Upper lobe of left lung (tissue), 6 donors: ENCODE results near the gene LEMD2. TPM values are rescaled to one million over a fixed set of nuclear protein-coding genes. Genes with fewer than 3 reads are reported as not detected.

Experiments used
- ATAC-seq, 2 donors: fragments of 200-7000 bp; cut with Tn5 transposase; one replicate each; pipeline ENCODE4 v1.9.1; 2022; ENCODE audit warnings: mild to moderate bottlenecking in 2 of 2, moderate library complexity in 2 of 2; ENCODE audit not compliant: low FRiP score in 2 of 2
- DNase-seq, 2 donors: peaks; one replicate each; pipeline ENCODE4 v3.0.0-alpha.2; 2019 to 2020
- H3K27ac ChIP-seq, 4 donors: fragments of 200-600 bp; sonication (generic); one replicate each; pipeline ENCODE4 v1.5.1; 2016 to 2019
- H3K27me3 ChIP-seq, 4 donors: fragments of 200-600 bp; sonication (generic); one replicate each; pipeline ENCODE4 v1.5.1; 2017 to 2019
- H3K36me3 ChIP-seq, 4 donors: fragments of 200-600 bp; sonication (generic); one replicate each; pipeline ENCODE4 v1.5.1; 2016 to 2019
- H3K4me1 ChIP-seq, 4 donors: fragments of 200-600 bp; sonication (generic); one replicate each; pipeline ENCODE4 v1.5.1; 2018 to 2019
- H3K4me3 ChIP-seq, 4 donors: fragments of 200-600 bp; sonication (generic); one replicate each; pipeline ENCODE4 v1.5.1; 2017 to 2019; ENCODE audit warnings: mild to moderate bottlenecking in 2 of 4, moderate library complexity in 1 of 4
- H3K9me3 ChIP-seq, 4 donors: fragments of 200-600 bp; sonication (generic); one replicate each; pipeline ENCODE4 v1.5.1; 2018 to 2019
- EP300 ChIP-seq, 4 donors: sonication (generic); formaldehyde crosslinking; IDR thresholded peaks; one replicate each; pipeline ENCODE4 v1.5.1; 2017; ENCODE audit warnings: antibody characterized with exemption in 4 of 4, control low read depth in 2 of 4
- POLR2A ChIP-seq, 4 donors: fragments of 450-650 bp; IDR thresholded peaks; one replicate each; pipeline ENCODE4 v1.5.1; 2016 to 2017; ENCODE audit warnings: antibody characterized with exemption in 4 of 4, mild to moderate bottlenecking in 2 of 4
- POLR2AphosphoS5 ChIP-seq, 2 donors: sonication (generic); formaldehyde crosslinking; IDR thresholded peaks; one replicate each; pipeline ENCODE4 v1.5.1; 2017; ENCODE audit warnings: antibody characterized with exemption in 2 of 2
- WGBS, 2 donors: methylation state at CpG; one replicate each; pipeline ENCODE4 v1.1.5; 2017 to 2018; 5-methylcytosine and 5-hydroxymethylcytosine counted together
- total RNA-seq, 6 donors: library from RNA; depleted of rRNA in 4 of 6; stranded (reverse); fragments of >200 nt in 4 of 6; gene quantifications; one replicate each; pipeline versions ENCODE4 v1.1.0 to v1.2.1, GENCODE V29; 2016 to 2021
- TF ChIP-seq, protein P1 (sequence below), 6 experiments: fragments of 450-650 bp in 4 of 6; fragments of 200-600 bp in 2 of 6; sonication (generic) in 2 of 6; IDR thresholded peaks; one replicate each; pipeline ENCODE4 v1.5.1; 2016 to 2019; ENCODE audit warnings: antibody characterized with exemption in 6 of 6
- donor health status: DM: no; HTN: no; CAD: no; lungs with moderate emphysema.
- donor health status: DM: no; HTN: yes; CAD: no; lungs with severe emphysema.

LEMD2 gene
- total RNA-seq, 6 donors from 2014 or later, result 51.1 to 118 (median 66.2) TPM

DNA sequence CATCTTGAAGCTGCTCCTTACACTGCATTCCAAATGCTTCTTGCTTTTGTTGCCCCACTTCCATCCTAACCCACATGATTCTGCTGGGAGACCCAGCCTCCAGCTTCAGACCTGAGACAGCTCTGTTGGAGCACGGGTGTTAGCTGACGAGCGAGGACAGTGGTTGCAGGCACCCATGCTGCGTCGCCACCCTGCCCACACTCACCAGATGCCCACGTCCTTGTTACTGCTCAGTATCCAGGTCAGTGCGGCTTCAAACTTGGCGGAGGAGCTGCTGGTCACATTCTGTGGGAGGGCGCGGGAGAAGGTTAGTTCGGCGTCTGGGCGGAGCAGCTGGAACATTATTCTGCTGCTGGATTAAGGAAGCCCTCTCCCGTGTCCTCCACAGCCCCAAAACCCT is 9.0 kb downstream of the LEMD2 start:
- Histone ChIP-seq H3K9me3 (no peaks in the 10 kb centered on the region), H3K27ac (no peak overlapping the region), H3K36me3 (peaks cover 71 to 100% (median 97%) of the 10 kb centered on the region in 4 donors), H3K4me1 (peaks cover 3 to 22% (median 11%) of the 10 kb centered on the region in 4 donors), H3K27me3 (no peaks in the 10 kb centered on the region), H3K4me3 (no peak overlapping the region)
- 94 to 95% methylated on average over 12 to 14 of the region's 14 CpGs for WGBS, 2 donors
- DNase-seq (no peak), ATAC-seq (no peak)
- TF ChIP-seq POLR2AphosphoS5 (IDR thresholded peaks at IDR 0.05) (no peak), POLR2A (IDR thresholded peaks at IDR 0.05) (no peak), EP300 (IDR thresholded peaks at IDR 0.05) (no peak)

DNA sequence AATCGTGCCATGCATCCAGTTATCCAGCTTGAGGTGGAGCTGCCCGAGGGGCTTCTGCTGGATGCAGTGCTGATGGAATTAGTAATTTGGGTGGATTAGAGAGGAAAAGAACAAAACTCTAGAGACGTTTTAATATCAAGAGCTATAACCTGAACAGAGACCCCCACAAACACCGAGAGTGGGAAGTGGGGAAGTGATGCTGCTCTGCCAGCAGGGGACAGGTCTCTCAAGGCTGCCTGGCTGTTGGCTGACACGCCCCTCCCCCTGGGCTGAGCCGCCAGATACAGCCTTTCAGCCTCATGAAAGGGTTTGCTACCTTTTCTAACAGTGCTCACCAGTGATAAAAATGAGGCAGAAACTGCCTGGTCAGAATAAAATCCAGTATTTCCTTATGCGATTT is 9.6 kb downstream of the LEMD2 start:
- Histone ChIP-seq H3K4me3 (no peak overlapping the region), H3K4me1 (peaks cover 0 to 17% (median 7%) of the 10 kb centered on the region in 4 donors), H3K9me3 (no peaks in the 10 kb centered on the region), H3K36me3 (peaks cover 73 to 100% (median 98%) of the 10 kb centered on the region in 4 donors), H3K27me3 (no peaks in the 10 kb centered on the region), H3K27ac (no peak overlapping the region)
- ATAC-seq (no peak), DNase-seq (no peak)
- 91 to 95% methylated on average over 7 of the region's 7 CpGs for WGBS, 2 donors
- no peak for TF ChIP-seq POLR2A (IDR thresholded peaks at IDR 0.05)
- TF ChIP-seq, protein P1, sequence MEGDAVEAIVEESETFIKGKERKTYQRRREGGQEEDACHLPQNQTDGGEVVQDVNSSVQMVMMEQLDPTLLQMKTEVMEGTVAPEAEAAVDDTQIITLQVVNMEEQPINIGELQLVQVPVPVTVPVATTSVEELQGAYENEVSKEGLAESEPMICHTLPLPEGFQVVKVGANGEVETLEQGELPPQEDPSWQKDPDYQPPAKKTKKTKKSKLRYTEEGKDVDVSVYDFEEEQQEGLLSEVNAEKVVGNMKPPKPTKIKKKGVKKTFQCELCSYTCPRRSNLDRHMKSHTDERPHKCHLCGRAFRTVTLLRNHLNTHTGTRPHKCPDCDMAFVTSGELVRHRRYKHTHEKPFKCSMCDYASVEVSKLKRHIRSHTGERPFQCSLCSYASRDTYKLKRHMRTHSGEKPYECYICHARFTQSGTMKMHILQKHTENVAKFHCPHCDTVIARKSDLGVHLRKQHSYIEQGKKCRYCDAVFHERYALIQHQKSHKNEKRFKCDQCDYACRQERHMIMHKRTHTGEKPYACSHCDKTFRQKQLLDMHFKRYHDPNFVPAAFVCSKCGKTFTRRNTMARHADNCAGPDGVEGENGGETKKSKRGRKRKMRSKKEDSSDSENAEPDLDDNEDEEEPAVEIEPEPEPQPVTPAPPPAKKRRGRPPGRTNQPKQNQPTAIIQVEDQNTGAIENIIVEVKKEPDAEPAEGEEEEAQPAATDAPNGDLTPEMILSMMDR (IDR thresholded peaks at IDR 0.05), result no peak
- TF ChIP-seq POLR2AphosphoS5 (IDR thresholded peaks at IDR 0.05), result no peak
- no peak for TF ChIP-seq EP300 (IDR thresholded peaks at IDR 0.05)

DNA sequence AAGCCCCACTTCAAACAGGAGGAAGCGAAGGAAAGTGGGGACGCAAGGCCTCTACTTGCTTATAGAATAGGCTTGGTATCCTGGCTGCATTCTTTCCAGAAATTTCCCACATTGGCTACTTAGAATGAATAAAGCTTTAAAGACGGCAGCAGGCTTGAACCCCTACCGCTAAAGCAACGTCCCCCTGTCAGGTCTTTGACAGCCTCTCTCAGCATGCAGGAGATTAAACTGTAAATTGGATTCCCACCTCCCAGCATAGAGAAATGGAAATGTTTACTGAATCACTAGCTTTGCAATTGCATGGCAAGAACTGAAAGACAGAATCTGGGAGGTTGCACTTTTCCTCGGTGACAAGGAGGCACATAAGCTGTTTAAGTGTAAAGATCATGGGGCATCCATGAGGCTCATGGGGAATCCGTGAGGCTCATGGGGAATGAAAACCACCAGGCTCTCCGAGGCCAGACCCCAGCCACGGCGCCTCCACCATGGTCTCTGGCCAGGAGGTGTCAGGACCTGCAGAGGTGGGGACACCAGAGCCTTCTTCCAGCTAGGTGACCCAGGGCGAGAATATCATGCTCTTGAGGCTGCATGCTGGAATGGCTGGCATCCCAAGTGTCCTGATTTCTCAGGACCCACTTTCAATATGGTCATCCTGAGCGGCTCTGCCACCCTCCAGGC is 10.3 kb downstream of the LEMD2 start:
- Histone ChIP-seq H3K27ac (no peak overlapping the region), H3K4me1 (peaks cover 0 to 17% (median 7%) of the 10 kb centered on the region in 4 donors), H3K9me3 (no peaks in the 10 kb centered on the region), H3K36me3 (peaks cover 68 to 99% (median 97%) of the 10 kb centered on the region in 4 donors), H3K27me3 (no peaks in the 10 kb centered on the region), H3K4me3 (no peak overlapping the region)
- ATAC-seq (no peak), DNase-seq (no peak)
- WGBS, 2 donors, result 87 to 91% methylated on average over 12 of the region's 12 CpGs
- TF ChIP-seq POLR2AphosphoS5 (IDR thresholded peaks at IDR 0.05) (no peak), EP300 (IDR thresholded peaks at IDR 0.05) (no peak), POLR2A (IDR thresholded peaks at IDR 0.05) (no peak)
- TF ChIP-seq, protein P1 (IDR thresholded peaks at IDR 0.05), result no peak

DNA sequence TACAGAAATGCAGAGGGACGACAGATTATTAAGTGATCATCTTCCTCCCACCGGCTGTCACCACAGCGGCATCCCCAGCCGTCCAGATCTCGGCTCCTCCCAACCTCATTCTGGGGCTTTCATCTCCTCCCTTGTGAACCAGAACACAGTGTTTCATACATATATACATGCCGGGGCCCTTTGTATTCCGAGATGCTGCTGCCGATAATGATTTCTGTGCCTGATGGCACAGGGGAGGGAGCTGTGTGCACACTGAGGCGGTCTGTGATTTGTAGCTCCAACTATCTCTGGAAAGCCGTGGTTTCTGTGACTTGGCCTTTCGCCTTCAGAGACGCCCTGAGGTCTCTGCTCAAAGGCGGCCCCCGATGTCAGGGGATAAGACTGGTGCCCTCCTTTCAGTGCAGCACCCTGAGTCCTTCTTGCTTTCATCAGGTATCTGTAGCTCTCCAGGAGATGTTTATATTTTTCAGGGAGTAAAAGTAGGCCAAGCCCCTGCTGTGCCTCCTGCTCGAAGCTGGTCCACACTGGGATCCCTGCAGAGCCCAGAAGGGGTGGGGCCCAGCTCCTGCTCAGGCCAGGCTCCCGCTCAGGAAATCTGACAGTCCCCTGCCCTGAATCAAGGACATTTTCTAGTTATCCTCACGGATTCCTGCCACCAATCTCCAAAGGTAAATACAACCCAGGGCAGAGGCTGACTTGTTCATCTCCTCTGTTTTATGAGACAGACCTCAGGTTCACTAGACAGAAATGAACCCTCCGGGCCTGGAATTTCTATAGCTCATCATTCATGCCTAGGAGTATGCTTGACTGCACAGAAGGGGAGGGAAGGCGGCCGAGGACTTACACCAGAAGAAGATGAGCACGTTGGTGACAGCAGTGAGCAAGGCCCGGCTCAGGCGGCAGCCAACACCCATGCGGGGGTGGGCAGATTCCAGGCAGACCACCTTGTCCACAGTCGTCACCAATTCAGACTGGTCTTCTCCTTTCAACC is 11.2 kb downstream of the LEMD2 start:
- no peak overlapping the region for H3K27ac ChIP-seq
- 94 to 95% methylated on average over 24 to 25 of the region's 25 CpGs for WGBS, 2 donors
- no peaks in the 10 kb centered on the region for H3K9me3 ChIP-seq
- peaks cover 61 to 99% (median 97%) of the 10 kb centered on the region in 4 donors for H3K36me3 ChIP-seq
- DNase-seq, result no peak
- no peak for ATAC-seq
- peaks cover 2 to 18% (median 10%) of the 10 kb centered on the region in 4 donors for H3K4me1 ChIP-seq
- H3K4me3 ChIP-seq, result no peak overlapping the region
- TF ChIP-seq, protein P1 (IDR thresholded peaks at IDR 0.05), result no peak
- TF ChIP-seq POLR2A (IDR thresholded peaks at IDR 0.05) (no peak), EP300 (IDR thresholded peaks at IDR 0.05) (no peak), POLR2AphosphoS5 (IDR thresholded peaks at IDR 0.05) (no peak)
- H3K27me3 ChIP-seq, result no peaks in the 10 kb centered on the region

DNA sequence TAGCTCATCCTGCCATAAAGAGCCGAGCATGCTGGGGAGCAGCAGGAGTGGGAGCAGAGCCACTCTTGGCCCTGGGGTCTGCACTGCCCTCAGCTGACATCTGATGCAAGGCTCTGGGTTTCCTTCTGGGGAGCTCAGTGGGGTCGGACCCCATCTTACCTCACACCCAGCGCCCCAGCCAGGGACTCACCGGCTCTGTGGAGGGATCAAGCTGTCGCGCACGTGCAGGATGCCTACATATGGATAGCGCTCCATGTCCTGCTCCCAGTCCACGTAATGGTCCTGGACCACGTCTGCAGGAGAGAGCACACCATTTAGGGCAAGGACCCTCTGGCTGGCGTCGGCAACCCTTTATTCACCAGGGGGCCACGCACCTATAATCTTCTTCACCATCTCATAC is 12.2 kb downstream of the LEMD2 start:
- no peak for TF ChIP-seq POLR2A (IDR thresholded peaks at IDR 0.05)
- no peak for TF ChIP-seq POLR2AphosphoS5 (IDR thresholded peaks at IDR 0.05)
- TF ChIP-seq, protein P1 (IDR thresholded peaks at IDR 0.05), result no peak
- TF ChIP-seq EP300 (IDR thresholded peaks at IDR 0.05), result no peak
- DNase-seq, result no peak
- 83 to 89% methylated on average over 3 to 13 of the region's 13 CpGs for WGBS, 2 donors
- H3K4me1 ChIP-seq, result peaks cover 11 to 23% (median 18%) of the 10 kb centered on the region in 4 donors
- ATAC-seq, result no peak
- no peak overlapping the region for H3K4me3 ChIP-seq
- H3K27me3 ChIP-seq, result no peaks in the 10 kb centered on the region
- H3K36me3 ChIP-seq, result peaks cover 57 to 98% (median 95%) of the 10 kb centered on the region in 4 donors
- no peaks in the 10 kb centered on the region for H3K9me3 ChIP-seq
- no peak overlapping the region for H3K27ac ChIP-seq
